ENCODE measurements around the gene BTN3A1.

- TF ChIP-seq POLR2A (IDR thresholded peaks at IDR 0.05; ENCODE audit: low read depth, low read length): no peak
- no peak for TF ChIP-seq SPI1 (IDR thresholded peaks at IDR 0.05; ENCODE audit: low read depth, low read length)
Observed at GRCh38 chr6:26355366-26355765, 46.7 kb upstream of the BTN3A1 start.
